Cortex of kidney (tissue), 1 donor: ENCODE data around the gene PDE4A.
A peak's percentile ranks its signal among the peaks of the same experiment; 100 is the strongest.
"Not testable (repeated sequence)": the region's sequence is repeated elsewhere in the genome, so short reads cannot be mapped to it uniquely, and the experiment has no call there.

ENCODE experiments used
- DNase-seq: peaks from one replicate; lab custom pipeline; 2025; lab: John Stamatoyannopoulos, UW

The PDE4A gene

DNA sequence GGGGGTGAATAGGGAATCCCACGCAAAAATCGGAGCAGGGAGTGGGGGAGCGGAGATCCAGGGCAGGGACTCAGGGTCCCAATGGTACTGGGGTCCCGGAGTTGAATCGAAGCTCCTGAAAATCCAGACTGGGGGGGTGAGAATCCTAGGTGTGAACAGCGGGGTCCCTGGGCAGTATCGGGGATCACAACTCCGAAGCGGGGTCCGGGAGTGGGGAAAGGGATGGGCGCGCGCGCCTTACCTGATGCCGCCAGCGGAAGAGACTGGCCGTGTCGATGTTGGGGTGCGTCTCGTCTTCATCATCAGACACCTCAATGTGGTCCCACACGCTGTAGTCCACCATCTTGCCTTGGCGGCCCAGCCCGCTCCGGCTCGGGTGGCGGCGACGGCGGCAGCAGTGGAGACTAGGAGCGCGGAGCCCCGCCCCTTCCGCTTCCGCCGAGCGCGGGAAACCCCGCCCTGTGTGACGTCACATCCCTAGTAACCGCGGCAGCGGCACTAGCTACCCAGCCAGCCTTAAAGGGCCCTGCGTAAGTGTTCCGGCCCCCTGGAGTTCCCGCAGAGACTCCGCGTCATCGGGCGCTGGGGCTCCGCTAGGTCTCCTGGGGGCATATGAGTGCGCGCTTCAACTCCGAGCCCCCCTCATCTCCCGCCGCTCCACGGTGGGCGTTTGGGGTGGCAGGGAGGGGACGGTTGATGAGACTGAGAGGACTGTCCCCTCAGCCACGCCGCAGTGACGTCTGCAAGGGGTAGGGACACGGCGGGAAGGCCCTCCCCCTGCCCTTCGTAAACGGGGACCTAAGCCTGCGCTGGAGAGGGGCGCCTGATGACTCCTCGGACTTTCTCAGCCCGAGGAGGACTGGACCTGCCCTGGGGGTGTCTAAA lies 17.0 kb upstream of the PDE4A start, which contains the start of gene CDC37:
Gene CDC37 (minus strand): TSS at position 406 of the 885 bp plus-strand sequence. CDS start 63 bp downstream, at position 343.
- peak; percentile 94 for DNase-seq

- DNase-seq = no peak
Measured at GRCh38 chr19:10404888-10405820, 15.2 kb upstream of the PDE4A start.

- no peak for DNase-seq
Measured at GRCh38 chr19:10406191-10406590, 14.1 kb upstream of the PDE4A start.

DNA sequence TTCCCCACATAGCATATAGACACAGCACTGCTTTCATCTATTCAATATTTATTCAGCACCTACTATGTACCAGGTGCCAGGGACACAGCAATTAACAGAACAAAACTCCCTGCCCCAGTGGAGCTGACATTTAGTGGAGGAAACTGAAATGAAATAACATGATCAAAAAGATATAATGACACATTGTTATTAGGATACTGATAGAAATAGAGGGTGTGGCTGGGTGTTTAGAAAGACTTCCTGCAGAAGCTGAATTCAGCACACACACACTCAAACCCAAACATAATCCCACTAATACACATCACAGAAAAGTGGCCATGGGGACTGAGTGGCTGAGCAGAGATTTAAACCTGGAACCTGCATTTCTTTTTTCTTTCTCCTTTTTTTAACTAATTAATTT lies 13.2 kb upstream of the PDE4A start:
- DNase-seq = no peak

GRCh38 chr19:10408511-10409283 lies 11.6 kb upstream of the PDE4A start:
- no peak for DNase-seq

DNA sequence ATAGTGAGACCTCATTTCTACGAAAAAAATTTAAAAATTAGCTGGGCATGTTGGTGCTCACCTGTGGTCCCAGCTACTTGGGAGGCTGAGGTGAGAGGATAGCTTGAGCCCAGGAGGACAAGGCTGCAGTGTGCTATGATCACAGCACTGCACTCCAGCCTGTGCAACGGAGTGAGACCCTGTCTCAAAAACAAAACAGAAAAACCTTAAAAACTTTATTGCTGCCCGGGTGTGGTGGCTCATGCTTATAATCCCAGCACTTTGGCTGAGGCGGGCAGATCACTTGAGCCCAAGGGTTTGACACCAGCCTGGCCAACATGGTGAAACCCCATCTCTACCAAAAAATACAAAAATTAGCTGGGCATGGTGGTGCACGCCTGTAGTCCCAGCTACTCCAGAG lies 9.1 kb upstream of the PDE4A start:
- not testable (repeated sequence) for DNase-seq

GRCh38 chr19:10412257-10412977 lies 7.9 kb upstream of the PDE4A start:
- DNase-seq = no peak

DNA sequence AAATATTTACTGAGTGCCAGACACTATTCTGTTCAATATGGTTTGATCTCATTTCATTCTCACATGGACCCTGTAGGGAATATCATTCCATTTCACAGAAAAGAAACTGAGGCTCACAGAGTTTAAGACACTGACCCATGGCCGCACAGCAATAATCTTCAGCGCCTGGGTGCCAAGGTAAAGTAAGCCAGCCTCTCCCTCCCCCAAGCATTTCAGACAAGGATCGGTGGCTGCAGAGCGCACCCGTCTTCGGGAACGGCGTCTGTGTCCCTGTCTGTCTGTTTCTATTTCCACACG lies 4.3 kb upstream of the PDE4A start:
- DNase-seq = no peak

DNA sequence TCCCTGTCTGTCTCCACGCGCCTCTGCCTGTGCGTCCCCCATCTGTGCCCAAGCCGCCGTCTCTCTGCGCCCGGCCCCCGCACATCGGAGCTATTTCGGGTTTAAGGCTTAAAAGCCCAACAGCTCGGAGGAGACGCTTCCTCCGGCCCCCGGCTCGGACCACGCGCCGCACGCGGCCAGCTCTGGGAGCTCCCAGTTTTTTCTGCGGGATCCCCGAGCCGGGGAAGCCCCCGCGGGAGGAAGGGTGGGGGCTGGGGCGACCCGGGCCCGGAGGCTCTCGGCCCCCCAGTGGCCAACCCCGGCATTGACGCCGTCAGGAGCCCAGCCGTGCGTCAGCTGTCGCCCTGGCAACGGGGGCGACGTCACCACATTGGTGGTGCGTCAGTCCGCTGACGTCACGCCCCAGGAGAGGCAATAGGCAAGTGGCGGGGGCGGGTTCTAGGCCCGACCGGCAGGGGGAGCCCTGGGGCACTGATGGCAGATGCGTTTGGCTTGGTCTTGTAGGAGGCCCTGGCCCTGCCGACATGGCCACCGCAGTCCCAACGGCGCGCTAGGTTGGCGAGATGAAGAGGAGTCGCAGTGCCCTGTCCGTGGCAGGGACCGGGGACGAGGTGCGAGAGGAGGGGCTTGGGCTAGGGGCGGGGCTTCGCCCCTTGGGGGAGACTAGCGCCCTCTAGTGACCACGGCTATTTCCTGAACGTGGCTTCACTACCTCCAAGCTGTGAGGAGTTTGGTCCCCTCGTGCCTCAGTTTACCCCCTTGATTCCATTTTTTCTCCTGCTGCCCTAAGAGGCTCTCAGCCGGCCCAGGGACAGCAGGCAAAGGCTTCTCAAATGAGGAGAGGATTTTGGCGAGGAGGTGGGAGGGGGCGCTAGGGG lies 3.7 kb upstream of the PDE4A start:
- DNase-seq = no peak

DNA sequence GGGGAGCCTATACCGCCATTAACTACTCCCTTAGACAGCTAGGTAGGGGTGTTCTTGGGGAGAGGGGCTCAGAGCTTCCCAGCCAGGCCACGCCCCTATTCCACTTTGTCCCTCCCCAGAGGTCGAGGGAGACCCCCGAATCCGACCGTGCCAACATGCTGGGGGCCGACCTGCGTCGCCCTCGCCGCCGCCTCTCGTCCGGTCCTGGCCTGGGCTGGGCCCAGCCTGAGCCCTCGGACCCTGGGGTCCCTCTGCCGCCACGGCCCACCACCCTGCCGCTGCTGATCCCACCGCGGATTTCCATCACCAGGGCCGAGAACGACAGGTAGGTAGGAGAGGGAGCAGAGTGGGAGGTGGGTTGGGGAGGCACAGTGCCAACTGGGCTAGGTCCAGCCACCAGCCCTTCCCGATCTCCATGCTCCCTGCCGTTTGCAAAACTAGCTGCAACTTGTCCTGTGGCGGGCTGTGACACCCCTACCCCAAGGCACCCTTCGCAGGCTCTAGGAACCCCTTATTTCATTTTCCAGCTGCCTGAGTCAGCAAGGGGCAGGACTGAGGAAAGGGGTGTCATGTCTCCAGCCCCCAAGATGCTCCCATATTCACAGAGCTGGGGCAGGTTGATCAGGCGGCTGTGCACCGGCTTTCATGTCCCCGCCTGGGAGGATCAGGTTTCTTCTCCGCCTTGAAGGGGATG lies 2.6 kb upstream of the PDE4A start:
- no peak for DNase-seq

GRCh38 chr19:10418235-10418484 lies 2.2 kb upstream of the PDE4A start:
- DNase-seq = no peak

GRCh38 chr19:10418485-10419199 lies 1.7 kb upstream of the PDE4A start:
- DNase-seq = no peak

GRCh38 chr19:10419200-10419645 lies 1.1 kb upstream of the PDE4A start:
- DNase-seq = no peak

DNA sequence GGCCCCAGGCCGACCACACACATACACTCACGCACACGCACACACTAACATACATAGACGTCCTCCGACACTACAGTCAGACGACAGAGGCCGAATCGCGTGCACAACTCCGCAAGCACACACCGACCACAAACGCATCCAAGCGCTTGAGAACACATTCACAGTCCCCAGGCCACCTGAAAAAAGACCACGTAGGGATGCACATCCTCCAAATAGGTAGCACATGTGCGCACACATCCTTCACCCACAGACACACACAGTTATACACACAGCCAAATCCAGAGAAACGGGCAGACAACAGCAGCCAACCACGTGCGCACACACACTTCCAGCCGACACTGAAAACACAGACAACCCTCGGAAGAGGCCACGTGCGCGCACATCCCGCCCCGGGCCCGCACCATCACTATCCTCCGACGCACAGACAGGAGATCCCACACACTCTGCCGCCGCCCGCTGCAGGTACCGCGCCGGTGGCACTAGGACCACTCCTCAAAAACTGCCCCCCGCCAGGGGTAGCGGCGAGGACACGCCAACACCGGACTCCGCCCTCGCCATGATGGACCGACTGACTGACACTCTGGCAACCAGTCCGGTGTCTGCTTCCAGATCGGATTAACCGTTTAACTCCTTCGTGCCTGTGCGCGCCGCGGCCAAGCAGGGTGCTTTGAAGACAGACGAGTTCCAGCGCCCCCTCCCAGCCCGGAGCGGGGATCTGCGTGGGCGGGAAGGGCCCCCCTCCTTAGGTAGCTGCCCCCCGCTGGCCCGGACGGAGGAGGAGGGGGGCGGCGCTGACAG lies 493 bp upstream of the PDE4A start:
- no peak for DNase-seq

- no peak for DNase-seq
Measured at GRCh38 chr19:10421240-10422045, 1.1 kb downstream of the PDE4A start.

- no peak for DNase-seq
Measured at GRCh38 chr19:10422046-10422461, 1.7 kb downstream of the PDE4A start.

- DNase-seq = no peak
Measured at GRCh38 chr19:10422846-10423245, 2.5 kb downstream of the PDE4A start.
